HEK293 (cell line): ENCODE results near the gene DUS1L.

ENCODE experiments used
- CTCF ChIA-PET: fragments of 350-600 bp; formaldehyde crosslinking; extraction: SDS; loops from one replicate; lab custom pipeline; 2021; ENCODE audit warnings: antibody characterized with exemption; lab: Yijun Ruan, JAX
- POLR2A ChIA-PET: fragments of 300-600 bp; formaldehyde crosslinking; extraction: SDS; loops from one replicate; lab custom pipeline; 2020; ENCODE audit warnings: antibody characterized with exemption, inconsistent platforms; lab: Yijun Ruan, JAX
- H3K27ac ChIP-seq: fragments of 200-500 bp; sonication (Bioruptor generic); 2 replicates; pipeline ENCODE4 v1.5.1; 2014; ENCODE audit warnings: low read depth, low read length, control low read depth, inconsistent platforms; ENCODE audit errors: extremely low read depth
- H3K36me3 ChIP-seq, 2 experiments: fragments of 200-500 bp in 1 of 2; sonication (Bioruptor generic) in 1 of 2; 1 replicate in 1 of 2; 2 replicates in 1 of 2; pipeline ENCODE4 v1.5.1; 2014 to 2017; ENCODE audit warnings: inconsistent platforms in 2 of 2, low read length in 2 of 2; ENCODE audit not compliant: control insufficient read depth in 2 of 2, insufficient read depth in 1 of 2
- H3K4me1 ChIP-seq: fragments of 200-500 bp; sonication (Bioruptor generic); 2 replicates; pipeline ENCODE4 v1.5.1; 2014; ENCODE audit warnings: mild to moderate bottlenecking, low read length, inconsistent platforms; ENCODE audit not compliant: control insufficient read depth, insufficient read depth
- H3K4me3 ChIP-seq: 2 replicates; pipeline ENCODE4 v1.5.1; 2011; ENCODE audit warnings: low read depth, mild to moderate bottlenecking, control low read depth, low read length, moderate library complexity
- H3K9me3 ChIP-seq: fragments of 200-500 bp; sonication (Bioruptor generic); 2 replicates; pipeline ENCODE4 v1.5.1; 2014; ENCODE audit warnings: low read depth, low read length, inconsistent platforms; ENCODE audit not compliant: control insufficient read depth, insufficient read depth
- BCL11A ChIP-seq: fragments of 450-650 bp; formaldehyde crosslinking; IDR thresholded peaks from 2 replicates; pipeline ENCODE4 v1.5.1; 2016; ENCODE audit warnings: low read depth, missing biosample characterization, missing genetic modification characterization
- EGR2 ChIP-seq: fragments of 450-650 bp; formaldehyde crosslinking; IDR thresholded peaks from 2 replicates; pipeline ENCODE4 v1.5.1; 2016; ENCODE audit warnings: low read depth, missing biosample characterization, missing genetic modification characterization
- FEZF1 ChIP-seq: fragments of 450-650 bp; formaldehyde crosslinking; IDR thresholded peaks from 2 replicates; pipeline ENCODE4 v1.5.1; 2016; ENCODE audit warnings: missing biosample characterization, missing genetic modification characterization
- GLIS2 ChIP-seq: fragments of 450-650 bp; formaldehyde crosslinking; IDR thresholded peaks from 2 replicates; pipeline ENCODE4 v1.5.1; 2016; ENCODE audit warnings: missing biosample characterization, missing genetic modification characterization
- IKZF3 ChIP-seq: fragments of 450-650 bp; IDR thresholded peaks from 2 replicates; pipeline ENCODE4 v1.5.0; 2018; ENCODE audit warnings: missing biosample characterization, mild to moderate bottlenecking, missing genetic modification characterization, moderate library complexity
- KLF7 ChIP-seq: fragments of 450-650 bp; formaldehyde crosslinking; IDR thresholded peaks from 2 replicates; pipeline ENCODE4 v1.5.1; 2016; ENCODE audit warnings: missing biosample characterization, missing genetic modification characterization, borderline replicate concordance
- MEIS1 ChIP-seq: sonication (generic); formaldehyde crosslinking; IDR thresholded peaks from 2 replicates; pipeline ENCODE4 v1.8.1; 2022; ENCODE audit warnings: missing genetic modification reagents, mild to moderate bottlenecking, borderline replicate concordance
- REPIN1 ChIP-seq: fragments of 450-650 bp; formaldehyde crosslinking; IDR thresholded peaks from 2 replicates; pipeline ENCODE4 v1.5.1; 2017; ENCODE audit warnings: missing biosample characterization, missing genetic modification characterization, low read depth
- SP2 ChIP-seq: fragments of 450-650 bp; formaldehyde crosslinking; IDR thresholded peaks from 2 replicates; pipeline ENCODE4 v1.5.1; 2016; ENCODE audit warnings: missing biosample characterization, missing genetic modification characterization
- SP3 ChIP-seq: fragments of 450-650 bp; formaldehyde crosslinking; IDR thresholded peaks from 2 replicates; pipeline ENCODE4 v1.5.1; 2016; ENCODE audit warnings: missing biosample characterization, missing genetic modification characterization
- ZFHX2 ChIP-seq: fragments of 450-650 bp; formaldehyde crosslinking; conservative IDR thresholded peaks from 2 replicates; pipeline ENCODE4 v1.5.1; 2016; ENCODE audit warnings: missing biosample characterization, missing genetic modification characterization
- ZIC2 ChIP-seq: fragments of 450-650 bp; formaldehyde crosslinking; IDR thresholded peaks from 2 replicates; pipeline ENCODE4 v1.5.1; 2016; ENCODE audit warnings: missing biosample characterization, missing genetic modification characterization
- ZNF138 ChIP-seq: fragments of 450-650 bp; formaldehyde crosslinking; IDR thresholded peaks from 2 replicates; pipeline ENCODE4 v1.5.1; 2016; ENCODE audit warnings: missing biosample characterization, missing genetic modification characterization, borderline replicate concordance
- ZNF16 ChIP-seq: fragments of 450-650 bp; formaldehyde crosslinking; IDR thresholded peaks from 2 replicates; pipeline ENCODE4 v1.5.1; 2016; ENCODE audit warnings: low read depth, missing biosample characterization, missing genetic modification characterization
- ZNF169 ChIP-seq: fragments of 450-650 bp; formaldehyde crosslinking; IDR thresholded peaks from 2 replicates; pipeline ENCODE4 v1.5.1; 2016; ENCODE audit warnings: missing biosample characterization, missing genetic modification characterization
- ZNF223 ChIP-seq: fragments of 450-650 bp; formaldehyde crosslinking; IDR thresholded peaks from 2 replicates; pipeline ENCODE4 v1.5.1; 2016; ENCODE audit warnings: missing biosample characterization, missing genetic modification characterization
- ZNF274 ChIP-seq, 2 experiments: fragments of 200-500 bp in 1 of 2; fragments of 450-650 bp in 1 of 2; sonication (Bioruptor generic) in 1 of 2; formaldehyde crosslinking in 1 of 2; IDR thresholded peaks; 2 replicates each; pipeline versions ENCODE4 v1.5.1 to v1.6.1; 2014 to 2016; ENCODE audit warnings: borderline replicate concordance in 1 of 2, inconsistent platforms in 1 of 2, low read length in 1 of 2, missing biosample characterization in 1 of 2, missing genetic modification characterization in 1 of 2
- ZNF366 ChIP-seq: fragments of 450-650 bp; formaldehyde crosslinking; conservative IDR thresholded peaks from 2 replicates; pipeline ENCODE4 v1.5.1; 2016; ENCODE audit warnings: missing biosample characterization, missing genetic modification characterization
- ZNF423 ChIP-seq: fragments of 450-650 bp; formaldehyde crosslinking; IDR thresholded peaks from 2 replicates; pipeline ENCODE4 v1.5.1; 2016; ENCODE audit warnings: missing biosample characterization, missing genetic modification characterization
- ZNF549 ChIP-seq: fragments of 450-650 bp; IDR thresholded peaks from 2 replicates; pipeline ENCODE4 v1.5.1; 2018; ENCODE audit warnings: missing biosample characterization, missing genetic modification characterization, mild to moderate bottlenecking, inconsistent platforms, moderate library complexity
- ZNF623 ChIP-seq: fragments of 450-650 bp; formaldehyde crosslinking; IDR thresholded peaks from 2 replicates; pipeline ENCODE4 v1.5.1; 2016; ENCODE audit warnings: missing biosample characterization, missing genetic modification characterization
- ZNF664 ChIP-seq: fragments of 450-650 bp; formaldehyde crosslinking; IDR thresholded peaks from 2 replicates; pipeline ENCODE4 v1.5.1; 2016; ENCODE audit warnings: missing biosample characterization, missing genetic modification characterization
- ZNF76 ChIP-seq: fragments of 450-650 bp; formaldehyde crosslinking; IDR thresholded peaks from 2 replicates; pipeline ENCODE4; 2016; ENCODE audit warnings: low read depth, missing biosample characterization, missing genetic modification characterization, borderline replicate concordance
- ZNF768 ChIP-seq: fragments of 450-650 bp; formaldehyde crosslinking; IDR thresholded peaks from 2 replicates; pipeline ENCODE4 v1.5.1; 2018; ENCODE audit warnings: missing biosample characterization, mild to moderate bottlenecking, missing genetic modification characterization
- TF ChIP-seq, protein P1 (sequence below): sonication (generic); formaldehyde crosslinking; IDR thresholded peaks from 2 replicates; pipeline ENCODE4 v1.8.1; 2022; ENCODE audit warnings: mild to moderate bottlenecking, moderate library complexity, missing genetic modification reagents
- TF ChIP-seq, protein P2 (sequence below): fragments of 450-650 bp; formaldehyde crosslinking; IDR thresholded peaks from 2 replicates; pipeline ENCODE4 v1.5.1; 2016; ENCODE audit warnings: missing biosample characterization, missing genetic modification characterization
- TF ChIP-seq, protein P3 (sequence below): fragments of 450-650 bp; formaldehyde crosslinking; IDR thresholded peaks from 2 replicates; pipeline ENCODE4 v1.5.1; 2016; ENCODE audit warnings: missing biosample characterization, missing genetic modification characterization

The DUS1L gene

DNA sequence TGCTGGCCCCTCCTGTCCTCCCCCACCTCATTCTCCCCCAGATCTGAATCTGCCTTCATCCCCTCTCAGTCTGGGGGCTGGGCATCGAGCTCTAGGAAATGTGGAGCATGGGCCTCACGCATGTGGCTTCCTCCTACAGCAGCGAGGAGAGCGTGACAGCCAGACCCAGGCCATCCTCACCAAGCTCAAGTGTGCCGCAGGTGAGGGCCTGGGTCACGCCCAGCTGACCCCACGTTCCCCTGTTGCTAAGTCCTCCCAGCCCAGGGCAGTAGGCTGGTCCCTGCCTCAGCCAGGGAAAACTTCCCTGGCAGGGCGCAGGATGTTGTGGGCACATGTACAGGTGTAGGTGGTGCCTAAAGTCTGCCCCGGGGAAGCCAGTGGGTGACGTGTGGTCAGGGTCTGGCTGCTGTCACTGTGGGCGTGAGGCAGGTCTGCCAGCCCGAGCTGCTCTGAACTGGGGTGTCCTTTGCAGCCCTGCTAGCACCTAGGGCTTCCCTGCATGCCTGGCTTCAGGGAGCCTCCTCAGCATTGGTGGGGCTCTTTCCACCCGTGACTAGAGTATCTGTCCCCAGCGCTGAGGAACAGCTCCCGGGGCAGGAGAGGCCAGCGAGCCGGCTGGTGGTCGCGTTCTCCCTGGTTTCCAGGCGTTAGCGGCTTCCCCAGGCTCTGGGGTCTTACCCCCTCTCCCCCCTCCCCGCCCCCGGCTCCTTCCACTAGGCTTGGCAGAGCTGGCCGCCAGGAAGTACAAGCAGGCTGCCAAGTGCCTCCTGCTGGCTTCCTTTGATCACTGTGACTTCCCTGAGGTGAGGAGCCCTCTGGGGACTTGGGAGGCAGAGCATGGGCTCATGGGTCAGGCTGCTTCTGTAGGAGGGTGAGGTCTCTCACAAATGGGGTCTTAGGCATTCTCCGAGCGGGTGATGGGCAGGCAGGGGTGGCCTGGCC lies 10.3 kb downstream of the DUS1L start:
- Histone ChIP-seq H3K4me1 (peaks cover 7% of the 10 kb centered on the region), H3K9me3 (no peaks in the 10 kb centered on the region), H3K36me3 (peaks cover 3 to 78% of the 10 kb centered on the region in 2 experiments; a peak in 2 of 3 replicates), H3K27ac (peak overlapping the region; percentile 37; the same call in 1 of the 2 replicates), H3K4me3 (no peak overlapping the region)
- POLR2A ChIA-PET = interaction anchor here (0.6 to 14.2 kb wide), 8 partner anchors 9 to 482 kb away, joined by 3 to 96 read pairs (median 4); partner anchors contain the start of genes CENPX, DCXR, LRRC45 and RAC3
- TF ChIP-seq FEZF1 (tag by site-specific recombination) (0 out of 2 replicates have a peak, but pooled peaks have one; percentile 11), KLF7 (tag by site-specific recombination) (no peak), SP3 (tag by site-specific recombination) (no peak), GLIS2 (tag by site-specific recombination) (no peak), ZNF169 (no peak), ZNF664 (tag by site-specific recombination) (no peak), ZNF76 (tag by site-specific recombination) (no peak), ZNF366 (tag by site-specific recombination) (no peak), ZNF138 (tag by site-specific recombination) (no peak), ZNF423 (tag by site-specific recombination) (peak; percentile 80; the same call in 1 of the 2 replicates), IKZF3 (tag by site-specific recombination) (0 out of 2 replicates have a peak, but pooled peaks have one; percentile 37), EGR2 (tag by site-specific recombination) (peak; percentile 88), ZFHX2 (tag by site-specific recombination) (peak; percentile 86), BCL11A (tag by site-specific recombination) (no peak), ZNF274 (IDR thresholded peaks at IDR 0.05; ENCODE audit: low read length) (no peak), ZNF274 (tag by site-specific recombination; IDR thresholded peaks at IDR 0.05; ENCODE audit: borderline replicate concordance) (no peak), ZNF16 (no peak), ZNF623 (no peak), MEIS1 (CRISPR knock-in tag) (no peak), ZIC2 (peak; percentile 74)
- TF ChIP-seq, protein P1, sequence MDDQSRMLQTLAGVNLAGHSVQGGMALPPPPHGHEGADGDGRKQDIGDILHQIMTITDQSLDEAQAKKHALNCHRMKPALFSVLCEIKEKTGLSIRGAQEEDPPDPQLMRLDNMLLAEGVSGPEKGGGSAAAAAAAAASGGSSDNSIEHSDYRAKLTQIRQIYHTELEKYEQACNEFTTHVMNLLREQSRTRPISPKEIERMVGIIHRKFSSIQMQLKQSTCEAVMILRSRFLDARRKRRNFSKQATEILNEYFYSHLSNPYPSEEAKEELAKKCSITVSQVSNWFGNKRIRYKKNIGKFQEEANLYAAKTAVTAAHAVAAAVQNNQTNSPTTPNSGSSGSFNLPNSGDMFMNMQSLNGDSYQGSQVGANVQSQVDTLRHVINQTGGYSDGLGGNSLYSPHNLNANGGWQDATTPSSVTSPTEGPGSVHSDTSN (CRISPR knock-in tag) = peak; percentile 33; the same call in 1 of the 2 replicates
- CTCF ChIA-PET = interaction anchor here (1.3 to 1.7 kb wide), 2 partner anchors 17 to 25 kb away, joined by 5 to 9 read pairs; partner anchors contain the start of gene DCXR

DNA sequence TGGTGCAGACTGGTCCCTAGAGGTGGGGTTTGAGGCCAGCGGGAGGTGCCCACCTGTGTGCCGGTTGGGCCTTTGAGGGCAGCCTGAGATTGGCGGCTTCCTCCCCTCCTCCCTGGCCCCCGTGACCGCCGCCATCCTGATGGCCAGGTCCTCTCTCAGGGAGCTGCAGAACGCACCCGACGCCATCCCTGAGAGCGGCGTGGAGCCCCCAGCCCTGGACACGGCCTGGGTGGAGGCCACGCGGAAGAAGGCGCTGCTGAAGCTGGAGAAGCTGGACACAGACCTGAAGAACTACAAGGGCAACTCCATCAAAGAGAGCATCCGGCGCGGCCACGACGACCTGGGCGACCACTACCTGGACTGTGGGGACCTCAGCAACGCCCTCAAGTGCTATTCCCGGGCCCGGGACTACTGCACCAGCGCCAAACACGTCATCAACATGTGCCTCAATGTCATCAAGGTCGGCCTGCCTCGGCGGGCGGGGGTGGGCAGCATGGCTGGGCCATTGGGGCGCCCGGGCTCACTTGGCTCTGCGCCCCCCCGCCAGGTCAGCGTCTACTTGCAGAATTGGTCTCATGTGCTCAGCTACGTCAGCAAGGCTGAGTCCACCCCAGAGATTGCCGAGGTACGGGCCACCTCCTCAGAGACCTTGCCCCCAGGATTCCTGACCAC lies 11.1 kb downstream of the DUS1L start:
- H3K36me3 ChIP-seq = peaks cover 0 to 78% of the 10 kb centered on the region in 2 experiments; a peak in 2 of 3 replicates
- ChIA-PET CTCF (interaction anchor here (0.7 to 1.8 kb wide), 3 partner anchors 17 to 28 kb away, joined by 3 to 8 read pairs (median 5); partner anchors contain the start of gene DCXR), POLR2A (interaction anchor here (2.1 to 14.2 kb wide), 4 partner anchors 10 to 31 kb away, joined by 4 to 96 read pairs (median 38); partner anchors contain the start of genes CENPX, DCXR, LRRC45 and RAC3)
- no peaks in the 10 kb centered on the region for H3K9me3 ChIP-seq
- peak overlapping the region; percentile 36; the same call in 1 of the 2 replicates for H3K27ac ChIP-seq
- no peak overlapping the region for H3K4me3 ChIP-seq
- peaks cover 7% of the 10 kb centered on the region for H3K4me1 ChIP-seq
- TF ChIP-seq ZNF223 (tag by site-specific recombination) (no peak), ZNF768 (no peak), ZNF549 (tag by site-specific recombination) (no peak), SP2 (tag by site-specific recombination) (no peak), REPIN1 (no peak)
- TF ChIP-seq, protein P2, sequence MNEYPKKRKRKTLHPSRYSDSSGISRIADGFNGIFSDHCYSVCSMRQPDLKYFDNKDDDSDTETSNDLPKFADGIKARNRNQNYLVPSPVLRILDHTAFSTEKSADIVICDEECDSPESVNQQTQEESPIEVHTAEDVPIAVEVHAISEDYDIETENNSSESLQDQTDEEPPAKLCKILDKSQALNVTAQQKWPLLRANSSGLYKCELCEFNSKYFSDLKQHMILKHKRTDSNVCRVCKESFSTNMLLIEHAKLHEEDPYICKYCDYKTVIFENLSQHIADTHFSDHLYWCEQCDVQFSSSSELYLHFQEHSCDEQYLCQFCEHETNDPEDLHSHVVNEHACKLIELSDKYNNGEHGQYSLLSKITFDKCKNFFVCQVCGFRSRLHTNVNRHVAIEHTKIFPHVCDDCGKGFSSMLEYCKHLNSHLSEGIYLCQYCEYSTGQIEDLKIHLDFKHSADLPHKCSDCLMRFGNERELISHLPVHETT (tag by site-specific recombination) = no peak
- TF ChIP-seq, protein P1 (CRISPR knock-in tag) = no peak
- TF ChIP-seq, protein P3, sequence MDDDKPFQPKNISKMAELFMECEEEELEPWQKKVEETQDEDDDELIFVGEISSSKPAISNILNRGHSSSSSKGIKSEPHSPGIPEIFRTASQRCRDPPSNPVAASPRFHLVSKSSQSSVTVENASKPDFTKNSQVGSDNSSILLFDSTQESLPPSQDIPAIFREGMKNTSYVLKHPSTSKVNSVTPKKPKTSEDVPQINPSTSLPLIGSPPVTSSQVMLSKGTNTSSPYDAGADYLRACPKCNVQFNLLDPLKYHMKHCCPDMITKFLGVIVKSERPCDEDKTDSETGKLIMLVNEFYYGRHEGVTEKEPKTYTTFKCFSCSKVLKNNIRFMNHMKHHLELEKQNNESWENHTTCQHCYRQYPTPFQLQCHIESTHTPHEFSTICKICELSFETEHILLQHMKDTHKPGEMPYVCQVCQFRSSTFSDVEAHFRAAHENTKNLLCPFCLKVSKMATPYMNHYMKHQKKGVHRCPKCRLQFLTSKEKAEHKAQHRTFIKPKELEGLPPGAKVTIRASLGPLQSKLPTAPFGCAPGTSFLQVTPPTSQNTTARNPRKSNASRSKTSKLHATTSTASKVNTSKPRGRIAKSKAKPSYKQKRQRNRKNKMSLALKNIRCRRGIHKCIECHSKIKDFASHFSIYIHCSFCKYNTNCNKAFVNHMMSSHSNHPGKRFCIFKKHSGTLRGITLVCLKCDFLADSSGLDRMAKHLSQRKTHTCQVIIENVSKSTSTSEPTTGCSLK (tag by site-specific recombination) = no peak
